ENCODE measurements around the gene PLCD3.

The PLCD3 gene

GRCh38 chr17:45170280-45170930, 38.1 kb upstream of the PLCD3 start:
- no peak overlapping the region for H3K4me3 ChIP-seq (ENCODE audit: low read depth, low read length)
- TF ChIP-seq CTCF (IDR thresholded peaks at IDR 0.05; ENCODE audit: low read depth, low read length) = no peak

- H3K4me3 ChIP-seq (ENCODE audit: low read depth, low read length) = no peak overlapping the region
- TF ChIP-seq CTCF (IDR thresholded peaks at IDR 0.05; ENCODE audit: low read depth, low read length) = no peak
Observed at GRCh38 chr17:45168991-45169752, 36.9 kb upstream of the PLCD3 start.

- no peak overlapping the region for H3K4me3 ChIP-seq (ENCODE audit: low read depth, low read length)
- no peak for TF ChIP-seq CTCF (IDR thresholded peaks at IDR 0.05; ENCODE audit: low read depth, low read length)
Observed at GRCh38 chr17:45164734-45165269, 32.5 kb upstream of the PLCD3 start.

GRCh38 chr17:45162025-45162687, 29.8 kb upstream of the PLCD3 start:
- peak overlapping the region; percentile 51 for H3K4me3 ChIP-seq (ENCODE audit: low read depth, low read length)
- no peak for TF ChIP-seq CTCF (IDR thresholded peaks at IDR 0.05; ENCODE audit: low read depth, low read length)

- H3K4me3 ChIP-seq (ENCODE audit: low read depth, low read length) = peak within 1 kb of the TSS; percentile 78
- TF ChIP-seq CTCF (IDR thresholded peaks at IDR 0.05; ENCODE audit: low read depth, low read length) = no peak
Observed at GRCh38 chr17:45161288-45162024, 29.1 kb upstream of the PLCD3 start, which contains the start of gene HEXIM2. TSS of gene HEXIM2 (plus strand) at chr17:45161875. CDS start at chr17:45162794, 919 bp downstream.

- H3K4me3 ChIP-seq (ENCODE audit: low read depth, low read length) = peak overlapping the region; percentile 78
- TF ChIP-seq CTCF (IDR thresholded peaks at IDR 0.05; ENCODE audit: low read depth, low read length) = no peak
Observed at GRCh38 chr17:45160447-45161287, 28.4 kb upstream of the PLCD3 start.

Data from WI38 (cell line).